Breast epithelium (tissue), 3 donors: Measurements from ENCODE around the gene EPHB3.

ENCODE experiments used
- POLR2AphosphoS5 ChIP-seq, 3 donors: sonication (generic); formaldehyde crosslinking; IDR thresholded peaks; one replicate each; pipeline ENCODE4 v1.6.1; 2017; ENCODE audit warnings: antibody characterized with exemption in 3 of 3
- TF ChIP-seq, protein P1 (sequence below), 3 donors: fragments of 450-650 bp; IDR thresholded peaks; one replicate each; pipeline ENCODE4 v1.5.1; 2016 to 2017; ENCODE audit warnings: antibody characterized with exemption in 3 of 3, mild to moderate bottlenecking in 3 of 3, moderate library complexity in 3 of 3

DNA sequence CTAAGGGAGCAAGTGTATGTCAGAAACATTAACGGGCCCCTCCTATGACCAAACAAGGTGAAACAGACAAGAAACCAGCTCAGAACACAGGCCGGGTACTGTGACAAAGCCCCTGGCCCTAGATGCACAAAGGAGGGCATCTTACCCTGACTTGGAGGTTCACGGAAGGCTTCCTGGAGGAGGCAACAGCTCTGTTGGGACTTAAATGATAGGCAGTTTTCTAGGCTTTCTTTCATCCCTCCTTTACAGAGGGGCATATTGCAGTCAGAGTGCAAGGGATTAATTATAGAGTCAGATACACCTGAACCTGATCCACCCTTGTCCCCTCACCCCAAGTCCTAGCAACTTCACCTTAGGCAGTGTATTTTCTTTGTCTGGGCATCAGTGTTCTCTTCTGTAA, 8.4 kb downstream of the EPHB3 start:
- TF ChIP-seq, protein P1, sequence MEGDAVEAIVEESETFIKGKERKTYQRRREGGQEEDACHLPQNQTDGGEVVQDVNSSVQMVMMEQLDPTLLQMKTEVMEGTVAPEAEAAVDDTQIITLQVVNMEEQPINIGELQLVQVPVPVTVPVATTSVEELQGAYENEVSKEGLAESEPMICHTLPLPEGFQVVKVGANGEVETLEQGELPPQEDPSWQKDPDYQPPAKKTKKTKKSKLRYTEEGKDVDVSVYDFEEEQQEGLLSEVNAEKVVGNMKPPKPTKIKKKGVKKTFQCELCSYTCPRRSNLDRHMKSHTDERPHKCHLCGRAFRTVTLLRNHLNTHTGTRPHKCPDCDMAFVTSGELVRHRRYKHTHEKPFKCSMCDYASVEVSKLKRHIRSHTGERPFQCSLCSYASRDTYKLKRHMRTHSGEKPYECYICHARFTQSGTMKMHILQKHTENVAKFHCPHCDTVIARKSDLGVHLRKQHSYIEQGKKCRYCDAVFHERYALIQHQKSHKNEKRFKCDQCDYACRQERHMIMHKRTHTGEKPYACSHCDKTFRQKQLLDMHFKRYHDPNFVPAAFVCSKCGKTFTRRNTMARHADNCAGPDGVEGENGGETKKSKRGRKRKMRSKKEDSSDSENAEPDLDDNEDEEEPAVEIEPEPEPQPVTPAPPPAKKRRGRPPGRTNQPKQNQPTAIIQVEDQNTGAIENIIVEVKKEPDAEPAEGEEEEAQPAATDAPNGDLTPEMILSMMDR (IDR thresholded peaks at IDR 0.05), result no peak
- TF ChIP-seq POLR2AphosphoS5 (IDR thresholded peaks at IDR 0.05), result no peak
